SU-DHL-6 (cell line): ENCODE data around the gene ANKRD44.

Experiments used
- H2AFZ ChIP-seq: fragments of 200-600 bp; sonication (generic); 2 replicates; pipeline ENCODE4 v1.6.1; 2014; ENCODE audit warnings: low read depth, mild to moderate bottlenecking, moderate library complexity, mixed read lengths, antibody characterized with exemption, low read length; ENCODE audit not compliant: severe bottlenecking
- H3F3A ChIP-seq: fragments of 200-600 bp; shearing (Covaris generic); 2 replicates; pipeline ENCODE4 v1.6.0; 2016; ENCODE audit warnings: antibody characterized with exemption, mild to moderate bottlenecking; ENCODE audit not compliant: insufficient read depth
- H3K27ac ChIP-seq: fragments of 200-600 bp; sonication (generic); 2 replicates; pipeline ENCODE4 v1.5.1; 2016; ENCODE audit warnings: low read depth, mild to moderate bottlenecking, low read length, moderate library complexity, mixed read lengths
- H3K27me3 ChIP-seq: fragments of 200-600 bp; sonication (generic), shearing (Covaris generic); 2 replicates; pipeline ENCODE4 v1.6.0; 2014; ENCODE audit warnings: mild to moderate bottlenecking, low read length
- H3K36me3 ChIP-seq: fragments of 200-600 bp; sonication (generic); 2 replicates; pipeline ENCODE4 v1.6.1; 2014; ENCODE audit warnings: mild to moderate bottlenecking, low read length, mixed read lengths
- H3K4me2 ChIP-seq: fragments of 300-600, 200-600 bp; shearing (Covaris generic), sonication (generic); 2 replicates; pipeline ENCODE4 v1.6.0; 2014; ENCODE audit warnings: low read length, low read depth, mild to moderate bottlenecking; ENCODE audit not compliant: poor library complexity, severe bottlenecking
- H3K4me3 ChIP-seq: fragments of 200-600 bp; sonication (generic); 2 replicates; pipeline ENCODE4 v1.5.1; 2014; ENCODE audit warnings: antibody characterized with exemption, low read length, mild to moderate bottlenecking, mixed read lengths; ENCODE audit not compliant: insufficient read depth, poor library complexity, severe bottlenecking
- H3K79me2 ChIP-seq: fragments of 200-600 bp; sonication (generic); 2 replicates; pipeline ENCODE4 v1.6.1; 2014; ENCODE audit warnings: mild to moderate bottlenecking, low read length, moderate library complexity; ENCODE audit not compliant: insufficient read depth
- H3K9ac ChIP-seq: fragments of 200-600 bp; sonication (generic); 2 replicates; pipeline ENCODE4 v1.7.0; 2014; ENCODE audit warnings: mild to moderate bottlenecking, low read length
- H3K9me2 ChIP-seq: fragments of 200-600 bp; sonication (generic); replicated peaks from 2 replicates; pipeline ENCODE4 v1.6.1; 2014; ENCODE audit warnings: low read length; ENCODE audit not compliant: insufficient read depth
- H3K9me3 ChIP-seq: fragments of 200-600 bp; sonication (generic); 2 replicates; pipeline ENCODE4 v1.6.1; 2014; ENCODE audit warnings: low read length, mixed read lengths; ENCODE audit not compliant: insufficient read depth
- H4K20me1 ChIP-seq: fragments of 200-600 bp; sonication (generic); 2 replicates; pipeline ENCODE4 v1.6.1; 2014; ENCODE audit warnings: low read depth, mild to moderate bottlenecking, antibody characterized with exemption, low read length, moderate library complexity, mixed read lengths
- CTCF ChIP-seq: fragments of 200-600 bp; sonication (generic); IDR thresholded peaks from one replicate; pipeline ENCODE4 v1.5.1; 2017; ENCODE audit warnings: antibody characterized with exemption, mild to moderate bottlenecking, low read length, moderate library complexity; ENCODE audit not compliant: insufficient read depth, poor library complexity, severe bottlenecking
- EZH2phosphoT487 ChIP-seq: fragments of 200-600 bp; sonication (generic), shearing (Covaris generic); conservative IDR thresholded peaks from 2 replicates; pipeline ENCODE4 v1.6.1; 2018; ENCODE audit warnings: mild to moderate bottlenecking, antibody characterized with exemption, low read length, moderate library complexity, mixed read lengths

The ANKRD44 gene

GRCh38 chr2:197073701-197074433 lies 236.7 kb downstream of the ANKRD44 start:
- TF ChIP-seq EZH2phosphoT487 (no peak), CTCF (no peak)
- Histone ChIP-seq H3K27me3 (no peaks in the 10 kb centered on the region), H3K79me2 (no peaks in the 10 kb centered on the region), H4K20me1 (no peaks in the 10 kb centered on the region), H3K9me3 (no peaks in the 10 kb centered on the region), H3K36me3 (peaks cover 11% of the 10 kb centered on the region; the same call in 1 of the 2 replicates), H3K27ac (no peak overlapping the region), H3K9me2 (no peaks in the 10 kb centered on the region), H3F3A (peaks cover 5% of the 10 kb centered on the region; the same call in 1 of the 2 replicates), H3K4me2 (no peak overlapping the region), H3K4me3 (no peak overlapping the region), H2AFZ (no peak overlapping the region), H3K9ac (no peak overlapping the region)

- Histone ChIP-seq H3K4me3 (no peak overlapping the region), H4K20me1 (no peaks in the 10 kb centered on the region), H3K4me2 (no peak overlapping the region), H3F3A (peaks cover 5% of the 10 kb centered on the region; the same call in 1 of the 2 replicates), H3K9ac (no peak overlapping the region), H3K36me3 (peaks cover 9% of the 10 kb centered on the region; the same call in 1 of the 2 replicates), H3K9me3 (no peaks in the 10 kb centered on the region), H2AFZ (no peak overlapping the region), H3K9me2 (no peaks in the 10 kb centered on the region), H3K27ac (no peak overlapping the region), H3K27me3 (no peaks in the 10 kb centered on the region), H3K79me2 (no peaks in the 10 kb centered on the region)
- no peak for TF ChIP-seq EZH2phosphoT487
- no peak for TF ChIP-seq CTCF
Measured at GRCh38 chr2:197073270-197073669, 237.3 kb downstream of the ANKRD44 start.

GRCh38 chr2:197072533-197072932 lies 238.0 kb downstream of the ANKRD44 start:
- TF ChIP-seq CTCF = no peak
- TF ChIP-seq EZH2phosphoT487 = no peak

More at GRCh38 chr2:197072533-197072932, 238.0 kb downstream of the ANKRD44 start:
- no peaks in the 10 kb centered on the region for H3K9me2 ChIP-seq
- H3F3A ChIP-seq = peaks cover 5% of the 10 kb centered on the region; the same call in 1 of the 2 replicates
- H3K9me3 ChIP-seq = no peaks in the 10 kb centered on the region
- no peak overlapping the region for H2AFZ ChIP-seq
- H4K20me1 ChIP-seq = no peaks in the 10 kb centered on the region
- no peaks in the 10 kb centered on the region for H3K79me2 ChIP-seq
- H3K36me3 ChIP-seq = peaks cover 5% of the 10 kb centered on the region; the same call in 1 of the 2 replicates
- no peaks in the 10 kb centered on the region for H3K27me3 ChIP-seq
- no peak overlapping the region for H3K4me2 ChIP-seq
- H3K27ac ChIP-seq = no peak overlapping the region
- no peak overlapping the region for H3K9ac ChIP-seq
- H3K4me3 ChIP-seq = no peak overlapping the region
